NCI-H2107 treated with DMSO at 0.1 percent for 48 hours (cell line): ENCODE data around the gene TNFRSF6B.

Experiments
- DNase-seq: peaks from one replicate; lab custom pipeline; 2025; ENCODE audit not compliant: unreplicated experiment; lab: John Stamatoyannopoulos, UW

Gene TNFRSF6B

DNA sequence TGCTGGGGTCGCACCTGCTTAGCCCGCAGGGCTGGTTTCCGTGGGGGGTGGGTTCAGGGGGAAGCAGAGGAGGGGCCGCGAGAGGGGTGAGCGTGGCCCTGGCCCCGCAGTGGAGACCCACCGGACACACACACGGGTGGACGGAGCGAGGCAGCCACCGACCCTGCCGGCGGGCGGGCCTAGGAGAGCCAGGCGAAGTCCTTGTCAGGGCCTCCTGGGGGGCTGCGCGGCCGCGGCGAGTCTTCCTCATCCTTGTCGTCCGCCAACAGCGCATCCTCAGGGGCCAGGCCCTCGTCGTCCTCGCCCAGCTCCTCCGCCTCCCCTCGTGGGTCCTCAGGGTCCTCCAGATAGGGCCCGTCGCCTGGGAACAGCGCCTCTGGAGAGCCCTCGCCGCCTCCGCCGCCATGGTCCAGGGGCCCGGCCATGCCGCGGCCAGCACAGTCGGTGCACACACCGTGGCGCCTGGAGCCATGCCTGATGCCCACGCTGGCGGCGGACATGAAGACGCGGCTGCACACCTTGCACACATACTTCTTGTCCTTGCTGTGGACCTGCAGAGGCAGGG is 50.4 kb downstream of the TNFRSF6B start:
- DNase-seq, result no peak

- DNase-seq, result peak; percentile 23
Measured at GRCh38 chr20:63747622-63748069, 51.2 kb downstream of the TNFRSF6B start.
